Vagina (tissue), 2 donors: Measurements from ENCODE around the gene AKAP4. TPM values are rescaled to one million over a fixed set of nuclear protein-coding genes. Genes with fewer than 3 reads are reported as not detected.

ENCODE experiments used
- DNase-seq, 2 donors: peaks; one replicate each; pipeline ENCODE4 v3.0.0-alpha.2; 2017; ENCODE audit errors: extremely low spot score in 2 of 2
- H3K27ac ChIP-seq: fragments of 200-600 bp; sonication (generic); one replicate; pipeline ENCODE4 v1.5.1; 2019
- H3K27me3 ChIP-seq: fragments of 200-600 bp; sonication (generic); one replicate; pipeline ENCODE4 v1.5.1; 2019
- H3K36me3 ChIP-seq, 2 donors: fragments of 200-600 bp; sonication (generic); one replicate each; pipeline ENCODE4 v1.5.1; 2017 to 2019
- H3K4me1 ChIP-seq: fragments of 200-600 bp; sonication (generic); one replicate; pipeline ENCODE4 v1.5.1; 2019
- H3K4me3 ChIP-seq, 2 donors: fragments of 200-600 bp; sonication (generic); 1 replicate in 1 of 2; 2 replicates in 1 of 2; pipeline ENCODE4 v1.5.1; 2016 to 2019
- H3K9me3 ChIP-seq: fragments of 200-600 bp; sonication (generic); one replicate; pipeline ENCODE4 v1.5.1; 2019
- CTCF ChIP-seq, 3 experiments: fragments of 450-650 bp in 2 of 3; fragments of 200-600 bp in 1 of 3; sonication (generic) in 1 of 3; IDR thresholded peaks; one replicate each; pipeline ENCODE4 v1.5.1; 2017 to 2019; ENCODE audit warnings: antibody characterized with exemption in 3 of 3, mild to moderate bottlenecking in 2 of 3, moderate library complexity in 2 of 3
- POLR2A ChIP-seq, 2 donors: fragments of 450-650 bp; IDR thresholded peaks; one replicate each; pipeline ENCODE4 v1.6.1; 2017; ENCODE audit warnings: antibody characterized with exemption in 2 of 2, mild to moderate bottlenecking in 2 of 2, moderate library complexity in 2 of 2
- POLR2AphosphoS5 ChIP-seq, 2 donors: sonication (generic); formaldehyde crosslinking; IDR thresholded peaks; one replicate each; pipeline ENCODE4 v1.9.0; 2017; ENCODE audit warnings: antibody characterized with exemption in 2 of 2, mild to moderate bottlenecking in 2 of 2, low read depth in 1 of 2; ENCODE audit not compliant: insufficient read depth in 1 of 2
- intact Hi-C: fragments of 100-400 bp; cut with DNase I; formaldehyde crosslinking; loops from one replicate; pipeline ENCODE4 v1.15.1; 2023
- total RNA-seq: library from RNA; depleted of rRNA; stranded (reverse); fragments of >200 nt; gene quantifications from one replicate; pipeline ENCODE4 v1.2.3, GENCODE V29; 2016

The AKAP4 gene
- total RNA-seq, 1 donor from 2014 or later, result not detected

GRCh38 chrX:50168241-50168687 lies 32.5 kb downstream of the AKAP4 start:
- intact Hi-C loops, result no loop called here
- H3K27me3 ChIP-seq, result no peaks in the 10 kb centered on the region
- H3K27ac ChIP-seq, result no peak overlapping the region
- DNase-seq, result no peak
- H3K36me3 ChIP-seq, result no peaks in the 10 kb centered on the region
- H3K9me3 ChIP-seq, result no peaks in the 10 kb centered on the region
- TF ChIP-seq POLR2A (IDR thresholded peaks at IDR 0.05) (no peak), POLR2AphosphoS5 (IDR thresholded peaks at IDR 0.05; ENCODE audit: insufficient read depth in 1 of 2, low read depth in 1 of 2) (no peak), CTCF (IDR thresholded peaks at IDR 0.05) (no peak)
- H3K4me3 ChIP-seq, result no peak overlapping the region
- no peaks in the 10 kb centered on the region for H3K4me1 ChIP-seq

DNA sequence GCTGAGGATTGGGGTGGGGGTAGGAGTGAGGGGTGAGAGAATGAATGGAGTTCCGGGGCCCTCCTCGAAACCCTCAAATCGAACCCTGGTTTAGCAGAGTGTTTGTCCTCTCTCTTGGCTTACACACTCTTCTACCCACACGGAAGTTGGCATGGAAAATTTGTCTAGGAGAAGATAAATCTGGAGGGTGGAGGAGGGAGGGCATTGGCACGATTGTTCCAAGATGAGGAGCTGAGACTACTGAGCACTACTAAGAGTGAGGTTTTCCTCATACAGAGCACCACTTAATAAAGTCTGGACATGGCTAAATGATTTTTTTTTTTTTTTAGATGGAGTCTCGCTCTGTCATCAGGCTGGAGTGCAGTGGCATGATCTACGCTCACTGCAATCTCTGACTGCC lies 33.4 kb downstream of the AKAP4 start:
- Histone ChIP-seq H3K27me3 (no peaks in the 10 kb centered on the region), H3K4me3 (no peak overlapping the region), H3K4me1 (no peaks in the 10 kb centered on the region), H3K36me3 (no peaks in the 10 kb centered on the region), H3K9me3 (no peaks in the 10 kb centered on the region), H3K27ac (no peak overlapping the region)
- TF ChIP-seq CTCF (IDR thresholded peaks at IDR 0.05), result no peak
- no peak for TF ChIP-seq POLR2A (IDR thresholded peaks at IDR 0.05)
- TF ChIP-seq POLR2AphosphoS5 (IDR thresholded peaks at IDR 0.05; ENCODE audit: insufficient read depth in 1 of 2, low read depth in 1 of 2), result no peak
- intact Hi-C loops, result no loop called here
- no peak for DNase-seq

DNA sequence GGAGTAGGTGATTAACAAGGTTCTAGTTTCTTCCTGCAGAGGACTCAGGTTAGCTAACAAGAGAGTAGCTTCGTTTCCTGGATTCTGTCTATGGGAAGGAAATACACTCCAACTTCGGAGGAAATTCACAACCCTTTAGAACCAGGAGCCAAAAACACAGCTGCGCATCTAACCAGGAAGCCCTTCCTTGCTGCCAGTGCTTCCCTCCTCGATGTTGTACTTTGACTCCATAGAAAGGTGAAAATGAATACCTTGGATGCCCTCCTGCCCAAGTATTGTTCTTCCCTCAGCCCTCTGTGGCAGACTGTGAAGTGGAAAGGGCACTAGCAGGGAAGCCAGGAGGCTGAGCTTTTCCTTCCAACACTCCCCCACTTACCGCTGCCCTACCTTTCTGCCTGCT lies 35.1 kb downstream of the AKAP4 start:
- no peak overlapping the region for H3K4me3 ChIP-seq
- H3K27ac ChIP-seq, result no peak overlapping the region
- no peak for TF ChIP-seq POLR2A (IDR thresholded peaks at IDR 0.05)
- H3K9me3 ChIP-seq, result no peaks in the 10 kb centered on the region
- H3K4me1 ChIP-seq, result no peaks in the 10 kb centered on the region
- intact Hi-C loops, result no loop called here
- H3K27me3 ChIP-seq, result no peaks in the 10 kb centered on the region
- no peak for DNase-seq
- no peaks in the 10 kb centered on the region for H3K36me3 ChIP-seq

DNA sequence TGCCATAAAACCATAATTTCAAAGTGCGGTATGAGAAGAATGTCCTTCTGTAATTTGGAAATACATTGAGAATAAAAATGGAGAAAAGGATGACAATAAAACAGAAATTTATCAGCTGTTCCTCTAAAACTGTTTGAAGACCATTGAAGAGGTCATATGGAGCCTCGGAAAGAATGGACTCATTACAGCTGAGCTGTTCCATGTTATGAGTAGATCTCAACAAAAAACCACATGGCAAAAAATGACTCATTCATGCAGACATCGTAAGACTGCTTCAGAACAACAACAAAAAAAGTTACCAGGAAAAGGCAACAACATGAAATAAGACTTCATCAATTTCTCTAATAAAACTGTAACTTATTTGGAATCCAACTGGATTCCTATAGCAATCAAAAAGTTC lies 39.7 kb downstream of the AKAP4 start:
- Histone ChIP-seq H3K4me3 (no peak overlapping the region), H3K27ac (no peak overlapping the region), H3K4me1 (no peaks in the 10 kb centered on the region), H3K36me3 (no peaks in the 10 kb centered on the region), H3K27me3 (no peaks in the 10 kb centered on the region), H3K9me3 (no peaks in the 10 kb centered on the region)
- intact Hi-C loops, result no loop called here
- TF ChIP-seq CTCF (IDR thresholded peaks at IDR 0.05) (no peak), POLR2A (IDR thresholded peaks at IDR 0.05) (no peak), POLR2AphosphoS5 (IDR thresholded peaks at IDR 0.05; ENCODE audit: insufficient read depth in 1 of 2, low read depth in 1 of 2) (no peak)
- DNase-seq, result no peak

GRCh38 chrX:50158593-50158992 lies 42.2 kb downstream of the AKAP4 start:
- no peaks in the 10 kb centered on the region for H3K36me3 ChIP-seq
- no peak overlapping the region for H3K27ac ChIP-seq
- H3K9me3 ChIP-seq, result no peaks in the 10 kb centered on the region
- H3K4me3 ChIP-seq, result no peak overlapping the region
- TF ChIP-seq POLR2A (IDR thresholded peaks at IDR 0.05) (no peak), CTCF (IDR thresholded peaks at IDR 0.05) (no peak), POLR2AphosphoS5 (IDR thresholded peaks at IDR 0.05; ENCODE audit: insufficient read depth in 1 of 2, low read depth in 1 of 2) (no peak)
- no peak for DNase-seq
- H3K27me3 ChIP-seq, result no peaks in the 10 kb centered on the region
- intact Hi-C loops, result no loop called here
- no peaks in the 10 kb centered on the region for H3K4me1 ChIP-seq
